Hematopoietic multipotent progenitor cell (in vitro differentiated cells): ENCODE measurements around the gene GSE1. TPM values are rescaled to one million over a fixed set of nuclear protein-coding genes. Genes with fewer than 3 reads are reported as not detected.
"Not testable (repeated sequence)": the region's sequence is repeated elsewhere in the genome, so short reads cannot be mapped to it uniquely, and the experiment has no call there.

Source experiments
- DNase-seq, 3 donors: peaks; one replicate each; pipeline ENCODE4 v3.0.0-alpha.2; 2011 to 2015; ENCODE audit warnings: low read depth in 2 of 3, low spot score in 2 of 3
- total RNA-seq: library from RNA; depleted of rRNA; stranded (reverse); fragments of >200 nt; gene quantifications from one replicate; pipeline ENCODE4 v1.2.3, GENCODE V29; 2012

Gene GSE1
- total RNA-seq, 1 donor = 112 TPM

GRCh38 chr16:85589688-85590505 is 23.2 kb upstream of the GSE1 start:
- no peak for DNase-seq

- no peak for DNase-seq
Measured at GRCh38 chr16:85590506-85590832, 22.7 kb upstream of the GSE1 start.

GRCh38 chr16:85591381-85591780 is 21.7 kb upstream of the GSE1 start:
- no peak for DNase-seq

- not testable (repeated sequence) for DNase-seq
Measured at GRCh38 chr16:85592277-85592676, 20.8 kb upstream of the GSE1 start.

GRCh38 chr16:85592700-85593493 is 20.2 kb upstream of the GSE1 start:
- no peak for DNase-seq

GRCh38 chr16:85593494-85594221 is 19.5 kb upstream of the GSE1 start:
- peak in 1 of 3 donors; percentile 33 for DNase-seq

- no peak for DNase-seq
Measured at GRCh38 chr16:85594273-85594977, 18.7 kb upstream of the GSE1 start.

- DNase-seq = peak in 1 of 3 donors; percentile 47
Measured at GRCh38 chr16:85594978-85595661, 18.0 kb upstream of the GSE1 start.

- no peak for DNase-seq
Measured at GRCh38 chr16:85595812-85596502, 17.2 kb upstream of the GSE1 start.

- DNase-seq = no peak
Measured at GRCh38 chr16:85598141-85598540, 15.0 kb upstream of the GSE1 start.

- no peak for DNase-seq
Measured at GRCh38 chr16:85600078-85600477, 13.0 kb upstream of the GSE1 start.

- no peak for DNase-seq
Measured at GRCh38 chr16:85600530-85601271, 12.4 kb upstream of the GSE1 start.

- DNase-seq = no peak
Measured at GRCh38 chr16:85601272-85601639, 11.9 kb upstream of the GSE1 start.

GRCh38 chr16:85601730-85602401 is 11.3 kb upstream of the GSE1 start:
- no peak for DNase-seq

- DNase-seq = peak in 1 of 3 donors; percentile 18
Measured at GRCh38 chr16:85602402-85603202, 10.5 kb upstream of the GSE1 start.

- DNase-seq = peak in 2 of 3 donors; percentile 34 to 43
Measured at GRCh38 chr16:85603203-85603755, 9.8 kb upstream of the GSE1 start.

GRCh38 chr16:85604145-85604705 is 8.9 kb upstream of the GSE1 start:
- no peak for DNase-seq
